K562 (cell line): ENCODE measurements around the gene CAV1. TPM values are rescaled to one million over a fixed set of nuclear protein-coding genes. Genes with fewer than 3 reads are reported as not detected.

Source experiments
- ARID4B ChIP-seq: sonication (generic); formaldehyde crosslinking; IDR thresholded peaks from 2 replicates; pipeline ENCODE4 v1.8.0; 2022; ENCODE audit warnings: mild to moderate bottlenecking, missing genetic modification reagents
- CHD1 ChIP-seq: fragments of 200-600 bp; sonication (generic); IDR thresholded peaks from one replicate; pipeline ENCODE4 v1.6.1; 2012; ENCODE audit warnings: mild to moderate bottlenecking, moderate library complexity, low read length, inconsistent platforms
- CREB3L1 ChIP-seq: fragments of 450-650 bp; IDR thresholded peaks from 2 replicates; pipeline ENCODE4 v1.6.1; 2014; ENCODE audit warnings: low read depth, mild to moderate bottlenecking, moderate library complexity, borderline replicate concordance
- E2F6 ChIP-seq, 2 experiments: IDR thresholded peaks; 2 replicates each; pipeline ENCODE4 v1.6.1; 2011; ENCODE audit warnings: borderline replicate concordance in 1 of 2, control low read depth in 1 of 2, low read depth in 1 of 2, low read length in 1 of 2, mild to moderate bottlenecking in 1 of 2, mixed read lengths in 1 of 2, moderate library complexity in 1 of 2; ENCODE audit not compliant: insufficient read depth in 1 of 2, insufficient read length in 1 of 2, poor library complexity in 1 of 2, severe bottlenecking in 1 of 2; ENCODE audit errors: extremely low read depth in 1 of 2
- HNRNPLL ChIP-seq: fragments of 200-400 bp; formaldehyde crosslinking; IDR thresholded peaks from 2 replicates; pipeline ENCODE4 v1.6.1; 2017; ENCODE audit warnings: low read length, low read depth, mild to moderate bottlenecking; ENCODE audit not compliant: poor library complexity, severe bottlenecking
- IRF2 ChIP-seq: sonication (generic); formaldehyde crosslinking; IDR thresholded peaks from 2 replicates; pipeline ENCODE4 v1.8.1; 2022; ENCODE audit warnings: mild to moderate bottlenecking, missing genetic modification reagents
- MYC ChIP-seq, 2 experiments: fragments of 250-450 bp in 1 of 2; sonication (Bioruptor Pico) in 1 of 2; IDR thresholded peaks; 2 replicates each; pipeline versions ENCODE4 v1.5.1 to v1.6.1; 2012 to 2021; ENCODE audit warnings: low read depth in 2 of 2, borderline replicate concordance in 1 of 2, improper control_type of control experiment in 1 of 2, low read length in 1 of 2, mild to moderate bottlenecking in 1 of 2, moderate library complexity in 1 of 2
- NCOR1 ChIP-seq: fragments of 450-650 bp; IDR thresholded peaks from 2 replicates; pipeline ENCODE4 v1.6.1; 2016; ENCODE audit warnings: mild to moderate bottlenecking, moderate library complexity
- NFATC3 ChIP-seq: fragments of 450-650 bp; IDR thresholded peaks from 2 replicates; pipeline ENCODE4 v1.6.1; 2017; ENCODE audit warnings: mild to moderate bottlenecking
- RBFOX2 ChIP-seq: fragments of 200-400 bp; formaldehyde crosslinking; IDR thresholded peaks from 2 replicates; pipeline ENCODE4 v1.6.1; 2017; ENCODE audit warnings: low read depth, mild to moderate bottlenecking, low read length, moderate library complexity
- RCOR1 ChIP-seq, 2 experiments: IDR thresholded peaks; 2 replicates each; pipeline ENCODE4 v1.6.1; 2012; ENCODE audit warnings: low read depth in 2 of 2, low read length in 2 of 2, borderline replicate concordance in 1 of 2, improper control_type of control experiment in 1 of 2
- SIX5 ChIP-seq, 2 experiments: IDR thresholded peaks; 2 replicates each; pipeline ENCODE4 v1.6.1; 2011; ENCODE audit warnings: low read length in 2 of 2, borderline replicate concordance in 1 of 2, low read depth in 1 of 2, mild to moderate bottlenecking in 1 of 2, moderate library complexity in 1 of 2; ENCODE audit not compliant: insufficient read depth in 1 of 2
- SMC3 ChIP-seq: conservative IDR thresholded peaks from 2 replicates; pipeline ENCODE4 v1.6.1; 2011; ENCODE audit warnings: low read depth, low read length, improper control_type of control experiment; ENCODE audit not compliant: insufficient read depth
- TEAD4 ChIP-seq, 2 experiments: sonication (generic) in 1 of 2; formaldehyde crosslinking in 1 of 2; IDR thresholded peaks; 2 replicates each; pipeline versions ENCODE4 v1.6.1 to v1.8.0; 2012 to 2022; ENCODE audit warnings: borderline replicate concordance in 1 of 2, inconsistent platforms in 1 of 2, low read length in 1 of 2, mild to moderate bottlenecking in 1 of 2, missing genetic modification reagents in 1 of 2
- ZBTB43 ChIP-seq: sonication (generic); formaldehyde crosslinking; IDR thresholded peaks from 2 replicates; pipeline ENCODE4 v1.8.0; 2023; ENCODE audit warnings: mild to moderate bottlenecking, missing genetic modification reagents
- polyA plus RNA-seq, 8 experiments: library from polyadenylated mRNA; depleted of rRNA in 4 of 8; stranded (reverse) in 5 of 8; unstranded in 3 of 8; fragments of >200 nt; fragmentation: Nextera tagmentation in 2 of 8; fragmentation: Illumina TruSeq in 1 of 8; extraction: Ambion mirVana in 2 of 8; extraction: Trizol in 1 of 8; gene quantifications; 2 replicates each; pipeline versions ENCODE4 v1.2.1 to v1.2.3, GENCODE V29; 2011 to 2014; ENCODE audit warnings: inconsistent platforms in 1 of 8, missing spikeins in 1 of 8
- total RNA-seq, 7 experiments: library from RNA; depleted of rRNA in 6 of 7; stranded (reverse); fragments of >200 nt in 6 of 7; fragmentation: Illumina TruSeq in 2 of 7; extraction: Trizol in 2 of 7; gene quantifications; 2 replicates each; pipeline versions ENCODE4 v1.2.1 to v1.2.3, GENCODE V29; 2011 to 2021; ENCODE audit warnings: low replicate concordance in 1 of 7

The CAV1 gene
- total and polyA plus RNA-seq, 9 of the 15 experiments (the other 6 are each of a cell fraction or from before 2014, with no cell fraction given) = 0.08 to 1.5 (median 0.63) TPM

GRCh38 chr7:116525913-116526861 is 1.4 kb downstream of the CAV1 start (continued):
- TF ChIP-seq CREB3L1 (0 out of 2 replicates have a peak, but pooled peaks have one; percentile 25), RCOR1 (IDR thresholded peaks at IDR 0.05; ENCODE audit: borderline replicate concordance in 1 of 2, low read depth in 2 of 2, low read length in 2 of 2) (peak in 1 of 2 experiments; percentile 30; a peak in 3 of 4 replicates), ZBTB43 (CRISPR knock-in tag) (0 out of 2 replicates have a peak, but pooled peaks have one; percentile 71), SIX5 (IDR thresholded peaks at IDR 0.05; ENCODE audit: borderline replicate concordance in 1 of 2, insufficient read depth in 1 of 2, low read depth in 1 of 2, low read length in 2 of 2) (no peak), CHD1 (no peak), IRF2 (CRISPR knock-in tag) (no peak), RBFOX2 (no peak), TEAD4 (IDR thresholded peaks at IDR 0.05; ENCODE audit: low read length) (peak; percentile 38), TEAD4 (CRISPR knock-in tag; IDR thresholded peaks at IDR 0.05; ENCODE audit: borderline replicate concordance) (0 out of 2 replicates have a peak, but pooled peaks have one; percentile 45), MYC (IDR thresholded peaks at IDR 0.05; ENCODE audit: low read depth, low read length) (peak; percentile 68), MYC (CRISPR knock-in tag; IDR thresholded peaks at IDR 0.05; ENCODE audit: borderline replicate concordance, low read depth) (no peak), NFATC3 (no peak), E2F6 (IDR thresholded peaks at IDR 0.05; ENCODE audit: borderline replicate concordance in 1 of 2, extremely low read depth in 1 of 2, insufficient read depth in 1 of 2, insufficient read length in 1 of 2, low read depth in 1 of 2, low read length in 1 of 2, poor library complexity in 1 of 2, severe bottlenecking in 1 of 2) (peak; percentile 64 to 92), HNRNPLL (peak; percentile 85), SMC3 (peak; percentile 91), ARID4B (CRISPR knock-in tag) (peak; percentile 87), NCOR1 (no peak)
